ENCODE measurements around the gene CAMSAP1.

Gene CAMSAP1

GRCh38 chr9:135939351-135940265 lies 32.3 kb upstream of the CAMSAP1 start:
- no peak for DNase-seq

DNA sequence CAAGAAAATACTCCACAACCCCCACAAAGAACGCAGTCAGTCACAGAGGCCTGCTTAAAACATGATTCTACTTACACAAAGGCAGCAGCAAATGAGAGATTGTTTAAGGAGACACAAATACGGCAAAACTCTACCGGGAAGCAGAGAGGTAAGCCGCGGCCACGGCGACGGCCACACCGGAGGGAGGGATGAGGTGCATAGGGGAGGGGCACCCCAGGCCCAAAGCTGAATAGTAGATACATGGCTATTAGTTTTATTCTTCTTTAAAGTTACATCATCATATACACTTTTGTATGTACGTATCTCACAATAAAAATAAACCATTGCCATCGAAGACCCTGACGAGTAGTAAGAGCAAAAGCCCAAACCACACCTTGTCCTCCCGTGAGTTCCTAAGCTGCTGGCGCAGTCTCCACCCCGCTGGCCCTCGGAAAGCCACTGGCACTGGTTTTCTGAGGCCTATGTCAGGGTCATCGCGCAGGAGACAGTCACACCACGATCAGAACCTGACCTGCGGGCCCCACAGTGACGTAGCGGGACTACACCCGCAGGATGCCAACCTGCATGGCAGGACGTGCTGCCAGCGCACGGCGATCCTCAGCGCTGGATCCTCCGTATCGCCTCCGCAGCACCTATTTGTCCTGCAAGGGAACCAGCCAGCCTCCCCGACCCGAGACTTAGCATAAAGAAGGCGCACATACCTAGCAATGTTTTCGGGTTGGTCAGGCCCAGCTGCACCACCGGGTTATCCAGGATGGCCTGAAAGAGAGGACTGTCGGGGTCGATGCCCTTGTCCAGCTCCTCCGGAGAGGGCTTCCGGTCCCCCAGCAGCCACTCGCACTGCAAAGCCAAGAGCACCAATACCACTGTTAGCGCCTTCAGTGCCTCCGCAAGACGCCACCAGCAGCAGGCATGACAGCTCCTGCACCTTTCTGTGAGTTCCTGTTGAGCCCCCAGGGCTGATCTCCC lies 30.5 kb upstream of the CAMSAP1 start:
- no peak for DNase-seq

GRCh38 chr9:135933114-135933513 lies 25.8 kb upstream of the CAMSAP1 start:
- no peak for DNase-seq

DNA sequence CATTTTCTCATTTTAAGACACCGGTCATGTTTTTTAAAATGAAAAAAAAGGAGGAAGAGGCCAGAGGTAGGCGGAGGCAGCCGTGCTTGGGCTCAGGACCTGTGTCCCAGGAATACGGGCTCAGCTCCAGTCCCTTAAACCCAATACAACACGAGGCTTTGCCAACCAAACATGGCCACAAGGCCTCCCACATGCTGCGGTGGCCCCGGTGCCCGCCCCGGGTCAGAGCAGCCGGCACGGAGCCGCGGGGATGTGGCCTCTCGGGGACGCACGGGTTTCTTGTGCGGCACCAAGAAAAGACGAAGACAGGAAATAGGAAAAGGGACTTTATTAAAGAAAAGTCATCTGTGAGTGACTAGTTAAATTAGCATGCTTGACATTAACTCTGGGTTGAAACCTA lies 25.3 kb upstream of the CAMSAP1 start:
- no peak for DNase-seq

DNA sequence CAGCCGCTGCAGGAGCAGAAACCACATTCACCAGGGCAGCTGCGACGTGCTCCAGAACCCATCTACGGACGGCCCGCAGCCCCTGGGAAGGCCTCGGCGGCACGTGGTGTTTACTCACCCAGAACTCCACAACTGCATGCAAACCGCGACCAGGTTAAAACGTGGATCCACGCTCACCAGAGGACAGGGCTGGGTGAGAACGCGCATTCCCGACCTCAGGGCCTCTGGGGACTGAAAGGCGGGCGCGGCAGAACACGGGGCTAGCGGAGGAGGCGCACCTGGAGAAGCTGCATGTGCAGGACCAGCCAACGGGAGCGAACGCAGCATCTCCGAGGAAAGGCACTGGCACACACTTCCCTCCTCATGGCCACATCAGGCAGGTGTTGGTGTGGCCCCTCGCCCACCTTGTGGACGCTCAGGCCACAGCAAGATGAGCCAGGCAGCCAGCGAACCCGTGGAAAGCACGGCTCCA lies 24.0 kb upstream of the CAMSAP1 start:
- no peak for DNase-seq

- no peak for DNase-seq
Observed at GRCh38 chr9:135930446-135931345, 23.4 kb upstream of the CAMSAP1 start.

- no peak for DNase-seq
Observed at GRCh38 chr9:135929656-135930445, 22.5 kb upstream of the CAMSAP1 start.

DNA sequence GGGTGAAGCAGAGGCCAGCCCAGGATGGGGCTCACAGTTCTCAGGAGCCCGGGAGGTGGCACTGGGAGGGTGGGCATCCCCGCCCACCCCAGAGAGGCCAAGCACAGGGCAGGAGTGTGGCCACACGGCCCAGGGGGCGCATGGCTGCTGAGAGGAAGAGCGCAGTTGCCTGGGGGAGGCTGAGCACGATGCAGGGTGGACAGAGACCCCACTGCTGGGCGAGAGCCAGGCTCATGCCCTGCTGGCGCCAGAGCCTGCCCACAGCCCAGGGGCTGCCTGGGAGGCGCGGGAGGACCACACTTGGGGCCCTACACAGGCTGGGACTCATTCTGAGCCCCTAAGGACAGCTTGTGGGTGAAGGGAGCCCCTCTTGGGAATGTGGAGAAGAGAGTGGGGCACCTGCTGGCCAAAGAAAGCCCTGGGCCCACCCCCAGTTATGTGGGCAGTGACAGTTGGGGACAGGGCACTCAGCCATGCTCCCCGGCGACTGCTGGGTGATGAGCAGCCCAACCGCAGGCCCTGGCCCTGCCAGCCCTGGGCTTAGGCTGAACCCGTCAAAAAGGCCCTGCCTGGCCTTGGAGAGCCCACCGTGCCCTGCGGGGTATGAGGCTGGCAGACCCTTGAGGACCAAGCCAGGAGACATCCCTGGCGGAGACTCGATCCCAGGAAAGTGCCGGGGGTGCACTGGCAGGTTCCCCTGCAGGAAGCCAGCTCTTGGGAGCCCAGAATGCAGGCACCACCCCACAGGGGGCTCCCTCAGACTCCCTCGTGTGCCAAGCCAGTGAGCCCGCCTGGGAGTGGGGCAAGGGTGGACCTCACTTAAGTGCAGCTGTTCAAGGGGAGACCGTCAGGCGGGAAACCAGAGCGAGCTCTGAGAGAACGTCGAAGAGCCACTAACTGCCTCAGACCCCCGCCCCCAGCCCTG lies 21.6 kb upstream of the CAMSAP1 start:
- no peak for DNase-seq

- no peak for DNase-seq
Observed at GRCh38 chr9:135928074-135928730, 20.9 kb upstream of the CAMSAP1 start.

GRCh38 chr9:135927195-135928013 lies 20.1 kb upstream of the CAMSAP1 start:
- DNase-seq, result no peak

GRCh38 chr9:135926402-135927194 lies 19.3 kb upstream of the CAMSAP1 start:
- no peak for DNase-seq

- no peak for DNase-seq
Observed at GRCh38 chr9:135925496-135926133, 18.3 kb upstream of the CAMSAP1 start.

DNA sequence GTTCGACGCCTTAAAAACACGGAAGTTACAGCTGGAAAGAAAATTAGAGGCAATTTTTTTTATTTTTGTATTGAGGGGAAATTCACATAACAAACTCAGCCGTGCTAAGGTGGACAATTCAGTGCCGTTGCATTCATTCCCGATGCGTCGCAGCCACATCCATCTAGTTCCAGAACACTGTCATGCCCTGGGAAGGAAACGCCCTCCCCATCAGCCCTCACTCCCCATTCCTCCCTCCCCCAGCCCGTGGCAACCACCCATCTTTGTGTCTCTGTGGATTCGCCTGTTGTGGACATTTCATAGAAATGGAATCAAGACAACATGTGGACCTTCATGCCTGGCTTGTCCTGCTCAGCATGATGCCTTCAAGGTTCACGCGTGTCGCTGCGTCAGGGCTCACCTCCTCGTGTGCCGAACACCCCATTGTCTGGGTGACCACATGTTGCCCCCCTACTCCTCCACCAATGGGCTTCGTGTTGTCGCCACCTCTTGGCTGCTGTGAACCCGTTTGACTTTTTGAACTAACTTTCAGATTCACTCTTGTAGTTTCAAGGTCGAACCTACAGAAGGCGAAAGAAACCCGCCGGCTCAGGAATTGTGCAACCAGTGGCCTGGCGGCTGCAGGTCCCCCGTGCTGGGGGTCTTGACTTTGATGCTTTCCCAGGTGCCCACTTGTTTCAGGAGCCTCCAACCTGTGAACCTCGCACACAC lies 17.4 kb upstream of the CAMSAP1 start:
- DNase-seq, result no peak

- DNase-seq, result no peak
Observed at GRCh38 chr9:135923508-135923907, 16.2 kb upstream of the CAMSAP1 start.

- no peak for DNase-seq
Observed at GRCh38 chr9:135921749-135922310, 14.5 kb upstream of the CAMSAP1 start.

DNA sequence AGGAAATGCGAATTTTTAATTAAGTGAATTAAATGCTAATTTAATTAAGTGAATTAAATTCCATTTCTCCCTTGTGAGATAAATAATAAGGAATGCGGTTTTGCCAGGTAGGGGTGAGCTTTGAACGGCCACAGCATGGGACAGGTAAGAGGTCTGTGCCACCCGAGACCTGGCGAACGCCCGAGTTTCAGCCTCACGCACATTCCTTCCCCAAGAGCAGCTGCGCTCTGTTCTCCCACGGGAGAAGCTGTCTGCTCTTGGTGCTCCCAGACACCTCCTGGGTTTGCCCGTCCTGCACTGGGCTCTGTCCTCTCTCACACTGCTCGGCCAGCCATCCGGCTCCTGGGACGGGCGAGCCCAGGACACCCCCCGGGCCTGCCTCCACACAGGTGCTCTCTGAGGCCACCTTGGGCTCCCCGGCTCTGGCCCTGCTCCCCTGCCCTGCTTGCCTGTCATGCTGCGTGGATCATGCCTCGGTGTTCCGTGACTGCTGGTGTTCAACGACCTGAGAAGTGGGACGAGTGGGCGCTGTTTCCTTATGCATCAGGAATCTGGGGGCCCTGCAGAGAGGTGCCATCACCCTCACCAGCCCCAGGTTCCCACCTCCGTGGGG lies 13.7 kb upstream of the CAMSAP1 start:
- no peak for DNase-seq

Data from GF-D8 (cell line).